ENCODE data around the gene PTAFR. TPM values are rescaled to one million over a fixed set of nuclear protein-coding genes. Genes with fewer than 3 reads are reported as not detected.

The PTAFR gene
- polyA plus RNA-seq, 2 of the 4 experiments (the other 2 are of a cell fraction), result 0.17 to 0.58 TPM

DNA sequence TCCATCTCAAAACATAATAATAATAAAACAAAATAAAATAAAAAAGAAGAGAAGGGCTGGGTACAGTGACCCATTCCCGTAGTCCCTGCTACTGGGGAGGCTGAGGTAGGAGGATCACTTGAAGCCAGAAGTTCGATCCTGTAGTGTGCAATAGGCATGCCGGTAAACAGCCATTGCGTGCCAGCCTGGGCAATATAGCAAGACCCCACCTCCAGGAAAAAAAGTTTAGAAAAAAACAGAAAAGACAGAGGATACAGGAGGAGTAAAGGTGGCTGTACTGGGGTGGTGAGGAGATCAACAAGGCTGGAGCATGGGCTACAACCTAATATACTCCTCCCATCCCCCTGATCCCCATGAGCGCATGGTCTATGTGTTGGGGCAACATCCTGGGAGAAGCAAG is 30.8 kb downstream of the PTAFR start:
- CTCF ChIA-PET, result interaction anchor here (1.9 kb wide), 1 partner anchor 54 kb away, joined by 6 read pairs; no protein-coding TSS in a partner anchor
- H3K9me3 ChIP-seq, result no peaks in the 10 kb centered on the region
- H3K4me3 ChIP-seq, result no peak overlapping the region
- H3K4me2 ChIP-seq, result no peak overlapping the region
- no peak for TF ChIP-seq RCOR1 (IDR thresholded peaks at IDR 0.05; ENCODE audit: low read depth, low read length)
- TF ChIP-seq, protein P1, sequence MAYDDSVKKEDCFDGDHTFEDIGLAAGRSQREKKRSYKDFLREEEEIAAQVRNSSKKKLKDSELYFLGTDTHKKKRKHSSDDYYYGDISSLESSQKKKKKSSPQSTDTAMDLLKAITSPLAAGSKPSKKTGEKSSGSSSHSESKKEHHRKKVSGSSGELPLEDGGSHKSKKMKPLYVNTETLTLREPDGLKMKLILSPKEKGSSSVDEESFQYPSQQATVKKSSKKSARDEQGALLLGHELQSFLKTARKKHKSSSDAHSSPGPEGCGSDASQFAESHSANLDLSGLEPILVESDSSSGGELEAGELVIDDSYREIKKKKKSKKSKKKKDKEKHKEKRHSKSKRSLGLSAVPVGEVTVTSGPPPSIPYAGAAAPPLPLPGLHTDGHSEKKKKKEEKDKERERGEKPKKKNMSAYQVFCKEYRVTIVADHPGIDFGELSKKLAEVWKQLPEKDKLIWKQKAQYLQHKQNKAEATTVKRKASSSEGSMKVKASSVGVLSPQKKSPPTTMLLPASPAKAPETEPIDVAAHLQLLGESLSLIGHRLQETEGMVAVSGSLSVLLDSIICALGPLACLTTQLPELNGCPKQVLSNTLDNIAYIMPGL (CRISPR knock-in tag; IDR thresholded peaks at IDR 0.05; ENCODE audit: borderline replicate concordance), result no peak
- TF ChIP-seq HOXB13 (CRISPR knock-in tag; IDR thresholded peaks at IDR 0.05; ENCODE audit: low read depth), result no peak
- no peak for TF ChIP-seq RFX5 (IDR thresholded peaks at IDR 0.05)
- no peak for TF ChIP-seq POLR2A (IDR thresholded peaks at IDR 0.05; ENCODE audit: low read length)
- TF ChIP-seq, protein P2, sequence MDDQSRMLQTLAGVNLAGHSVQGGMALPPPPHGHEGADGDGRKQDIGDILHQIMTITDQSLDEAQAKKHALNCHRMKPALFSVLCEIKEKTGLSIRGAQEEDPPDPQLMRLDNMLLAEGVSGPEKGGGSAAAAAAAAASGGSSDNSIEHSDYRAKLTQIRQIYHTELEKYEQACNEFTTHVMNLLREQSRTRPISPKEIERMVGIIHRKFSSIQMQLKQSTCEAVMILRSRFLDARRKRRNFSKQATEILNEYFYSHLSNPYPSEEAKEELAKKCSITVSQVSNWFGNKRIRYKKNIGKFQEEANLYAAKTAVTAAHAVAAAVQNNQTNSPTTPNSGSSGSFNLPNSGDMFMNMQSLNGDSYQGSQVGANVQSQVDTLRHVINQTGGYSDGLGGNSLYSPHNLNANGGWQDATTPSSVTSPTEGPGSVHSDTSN (IDR thresholded peaks at IDR 0.05), result no peak
- no peak for TF ChIP-seq EHMT2 (IDR thresholded peaks at IDR 0.05; ENCODE audit: low read depth)
- TF ChIP-seq HOXB5 (CRISPR knock-in tag; IDR thresholded peaks at IDR 0.05), result no peak
- TF ChIP-seq GATA3 (IDR thresholded peaks at IDR 0.05; ENCODE audit: borderline replicate concordance), result no peak
- no peak for TF ChIP-seq ZC3H11A (IDR thresholded peaks at IDR 0.05)
- TF ChIP-seq, protein P3, sequence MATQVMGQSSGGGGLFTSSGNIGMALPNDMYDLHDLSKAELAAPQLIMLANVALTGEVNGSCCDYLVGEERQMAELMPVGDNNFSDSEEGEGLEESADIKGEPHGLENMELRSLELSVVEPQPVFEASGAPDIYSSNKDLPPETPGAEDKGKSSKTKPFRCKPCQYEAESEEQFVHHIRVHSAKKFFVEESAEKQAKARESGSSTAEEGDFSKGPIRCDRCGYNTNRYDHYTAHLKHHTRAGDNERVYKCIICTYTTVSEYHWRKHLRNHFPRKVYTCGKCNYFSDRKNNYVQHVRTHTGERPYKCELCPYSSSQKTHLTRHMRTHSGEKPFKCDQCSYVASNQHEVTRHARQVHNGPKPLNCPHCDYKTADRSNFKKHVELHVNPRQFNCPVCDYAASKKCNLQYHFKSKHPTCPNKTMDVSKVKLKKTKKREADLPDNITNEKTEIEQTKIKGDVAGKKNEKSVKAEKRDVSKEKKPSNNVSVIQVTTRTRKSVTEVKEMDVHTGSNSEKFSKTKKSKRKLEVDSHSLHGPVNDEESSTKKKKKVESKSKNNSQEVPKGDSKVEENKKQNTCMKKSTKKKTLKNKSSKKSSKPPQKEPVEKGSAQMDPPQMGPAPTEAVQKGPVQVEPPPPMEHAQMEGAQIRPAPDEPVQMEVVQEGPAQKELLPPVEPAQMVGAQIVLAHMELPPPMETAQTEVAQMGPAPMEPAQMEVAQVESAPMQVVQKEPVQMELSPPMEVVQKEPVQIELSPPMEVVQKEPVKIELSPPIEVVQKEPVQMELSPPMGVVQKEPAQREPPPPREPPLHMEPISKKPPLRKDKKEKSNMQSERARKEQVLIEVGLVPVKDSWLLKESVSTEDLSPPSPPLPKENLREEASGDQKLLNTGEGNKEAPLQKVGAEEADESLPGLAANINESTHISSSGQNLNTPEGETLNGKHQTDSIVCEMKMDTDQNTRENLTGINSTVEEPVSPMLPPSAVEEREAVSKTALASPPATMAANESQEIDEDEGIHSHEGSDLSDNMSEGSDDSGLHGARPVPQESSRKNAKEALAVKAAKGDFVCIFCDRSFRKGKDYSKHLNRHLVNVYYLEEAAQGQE (IDR thresholded peaks at IDR 0.05), result no peak
- DNase-seq (ENCODE audit: low read depth in 1 of 2, low spot score in 1 of 2) (no peak), FAIRE-seq (no peak), ATAC-seq (no peak)
- H3K4me1 ChIP-seq, result peaks cover 14% of the 10 kb centered on the region
- WGBS (ENCODE audit: missing lambda C conversion rate), result 88% methylated on average over 5 of the region's 5 CpGs
- POLR2A ChIA-PET, result no interaction called here
- H3K27ac ChIP-seq, result no peak overlapping the region

DNA sequence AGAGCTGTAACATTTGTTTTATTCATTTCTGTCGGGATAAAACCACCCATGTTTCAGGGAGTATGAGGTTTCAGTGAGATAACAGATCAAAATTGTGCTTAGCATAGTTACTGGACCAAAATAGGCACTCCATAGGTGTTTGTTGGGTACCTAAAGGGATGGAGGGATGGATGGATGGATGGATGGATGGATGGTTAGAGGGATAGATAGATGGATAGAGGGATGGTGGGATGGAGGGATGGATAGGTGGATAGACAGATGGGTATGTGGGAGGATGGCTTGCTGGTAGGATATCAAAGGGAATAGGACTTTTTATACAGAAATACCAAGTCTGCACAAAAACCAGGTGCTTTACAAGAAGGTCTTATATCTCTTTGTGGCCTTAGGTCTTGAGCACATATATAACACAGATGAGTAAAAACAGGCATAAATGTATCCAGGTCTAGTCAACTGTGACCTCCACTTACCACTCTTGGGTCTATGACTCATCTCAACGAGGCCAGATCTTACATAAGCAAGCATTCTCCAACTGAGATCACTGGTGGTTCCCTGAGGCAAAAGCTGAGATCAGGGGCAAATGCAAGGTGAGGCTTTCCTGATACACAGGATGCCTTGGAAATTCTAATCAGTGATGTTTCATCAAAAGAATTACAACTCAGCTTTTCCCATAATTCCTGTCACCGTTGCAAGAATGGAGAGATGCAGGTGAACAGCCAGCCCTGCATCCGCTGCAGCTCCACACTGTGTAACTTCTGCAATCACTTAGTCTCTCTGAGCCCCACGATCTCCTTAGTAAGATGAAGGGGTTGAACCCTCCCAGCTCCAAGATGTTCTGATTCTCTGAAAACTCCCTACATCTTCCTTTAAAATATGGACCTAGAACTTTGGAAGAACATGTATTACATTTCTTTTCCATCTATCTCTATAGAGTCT is 32.0 kb downstream of the PTAFR start:
- Histone ChIP-seq H3K4me2 (peak overlapping the region; percentile 19), H3K4me1 (peaks cover 15% of the 10 kb centered on the region), H3K4me3 (no peak overlapping the region), H3K27ac (peak overlapping the region in 1 of 2 experiments; percentile 47; a peak in 1 of 6 replicates), H3K9me3 (no peaks in the 10 kb centered on the region)
- peak in 1 of 2 experiments; percentile 49 for DNase-seq (ENCODE audit: low read depth in 1 of 2, low spot score in 1 of 2)
- peak in 1 of 2 experiments; percentile 53; a peak in 2 of 6 replicates for ATAC-seq
- no peak for FAIRE-seq
- ChIA-PET POLR2A (no interaction called here), CTCF (interaction anchor here (0.5 to 1.9 kb wide), 5 partner anchors 10 to 65 kb away, joined by 3 to 7 read pairs (median 3); no protein-coding TSS in a partner anchor)
- TF ChIP-seq MAZ (IDR thresholded peaks at IDR 0.05; ENCODE audit: borderline replicate concordance, low read depth, low read length), result no peak
- peak; percentile 21; the same call in 1 of the 2 replicates for TF ChIP-seq FOSL2 (IDR thresholded peaks at IDR 0.05)
- peak; percentile 67 for TF ChIP-seq FOSL2 (CRISPR knock-in tag; IDR thresholded peaks at IDR 0.05)
- WGBS (ENCODE audit: missing lambda C conversion rate), result 44% methylated on average over 5 of the region's 5 CpGs

All from A549 (cell line).